Suprapubic skin (tissue), 4 donors: ENCODE results near the gene PRRC2B. TPM values are rescaled to one million over a fixed set of nuclear protein-coding genes. Genes with fewer than 3 reads are reported as not detected.
"Not testable (repeated sequence)": the region's sequence is repeated elsewhere in the genome, so short reads cannot be mapped to it uniquely, and the experiment has no call there.

Source experiments
- DNase-seq, 2 donors: peaks; one replicate each; pipeline ENCODE4 v3.0.0-alpha.2; 2019; ENCODE audit warnings: low spot score in 2 of 2
- H3K27ac ChIP-seq: fragments of 200-600 bp; sonication (generic); one replicate; pipeline ENCODE4 v1.5.1; 2019
- H3K27me3 ChIP-seq: fragments of 200-600 bp; sonication (generic); one replicate; pipeline ENCODE4 v1.5.1; 2019
- H3K36me3 ChIP-seq: fragments of 200-600 bp; sonication (generic); one replicate; pipeline ENCODE4 v1.5.1; 2019
- H3K4me1 ChIP-seq: fragments of 200-600 bp; sonication (generic); one replicate; pipeline ENCODE4 v1.5.1; 2019
- H3K4me3 ChIP-seq: fragments of 200-600 bp; sonication (generic); one replicate; pipeline ENCODE4 v1.5.1; 2019; ENCODE audit warnings: mild to moderate bottlenecking
- H3K9me3 ChIP-seq: fragments of 200-600 bp; sonication (generic); one replicate; pipeline ENCODE4 v1.5.1; 2019
- EP300 ChIP-seq: sonication (generic); formaldehyde crosslinking; IDR thresholded peaks from one replicate; pipeline ENCODE4 v1.6.1; 2017; ENCODE audit warnings: antibody characterized with exemption
- POLR2A ChIP-seq, 2 donors: fragments of 450-650 bp; IDR thresholded peaks; one replicate each; pipeline ENCODE4 v1.6.1; 2017; ENCODE audit warnings: antibody characterized with exemption in 2 of 2, mild to moderate bottlenecking in 2 of 2, moderate library complexity in 2 of 2
- POLR2AphosphoS5 ChIP-seq, 3 donors: sonication (generic); formaldehyde crosslinking; IDR thresholded peaks; one replicate each; pipeline ENCODE4 v1.6.1; 2017; ENCODE audit warnings: antibody characterized with exemption in 3 of 3
- WGBS: methylation state at CpG from one replicate; pipeline ENCODE4 v1.1.5; 2018; 5-methylcytosine and 5-hydroxymethylcytosine counted together
- total RNA-seq, 4 donors: library from RNA; depleted of rRNA; stranded (reverse); fragments of >200 nt; gene quantifications; one replicate each; pipeline ENCODE4 v1.1.0, GENCODE V29; 2016
- TF ChIP-seq, protein P1 (sequence below), 2 donors: fragments of 200-600 bp in 1 of 2; fragments of 450-650 bp in 1 of 2; sonication (generic) in 1 of 2; IDR thresholded peaks; one replicate each; pipeline ENCODE4 v1.5.1; 2016 to 2019; ENCODE audit warnings: antibody characterized with exemption in 2 of 2, mild to moderate bottlenecking in 1 of 2, moderate library complexity in 1 of 2

The PRRC2B gene
- total RNA-seq, 4 donors from 2014 or later = 153 to 286 (median 240) TPM

DNA sequence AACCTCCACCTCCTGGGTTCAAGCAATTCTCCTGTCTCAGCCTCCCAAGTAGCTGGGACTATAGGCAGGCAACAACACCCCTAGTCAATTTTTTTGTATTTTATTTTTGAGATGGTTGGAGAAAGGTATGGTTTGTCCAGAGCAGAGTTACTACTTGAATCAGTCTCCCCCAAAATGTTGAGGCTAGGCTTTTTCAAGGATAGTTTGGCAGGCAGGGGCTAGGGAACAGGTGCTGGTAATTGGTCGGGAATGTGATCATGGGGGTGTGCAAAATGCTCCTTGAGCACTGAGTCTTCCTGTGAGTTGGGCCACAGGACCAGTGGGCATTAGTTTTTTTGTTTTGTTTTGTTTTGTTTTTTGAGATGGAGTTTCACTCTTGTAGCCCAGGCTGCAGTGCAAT lies 28.3 kb upstream of the PRRC2B start:
- Histone ChIP-seq H3K27ac (no peak overlapping the region), H3K4me3 (no peak overlapping the region), H3K27me3 (no peaks in the 10 kb centered on the region), H3K9me3 (no peaks in the 10 kb centered on the region), H3K36me3 (no peaks in the 10 kb centered on the region), H3K4me1 (peaks cover 40% of the 10 kb centered on the region)
- DNase-seq = no peak
- TF ChIP-seq POLR2A (IDR thresholded peaks at IDR 0.05) (no peak), EP300 (no peak), POLR2AphosphoS5 (IDR thresholded peaks at IDR 0.05) (no peak)
- TF ChIP-seq, protein P1, sequence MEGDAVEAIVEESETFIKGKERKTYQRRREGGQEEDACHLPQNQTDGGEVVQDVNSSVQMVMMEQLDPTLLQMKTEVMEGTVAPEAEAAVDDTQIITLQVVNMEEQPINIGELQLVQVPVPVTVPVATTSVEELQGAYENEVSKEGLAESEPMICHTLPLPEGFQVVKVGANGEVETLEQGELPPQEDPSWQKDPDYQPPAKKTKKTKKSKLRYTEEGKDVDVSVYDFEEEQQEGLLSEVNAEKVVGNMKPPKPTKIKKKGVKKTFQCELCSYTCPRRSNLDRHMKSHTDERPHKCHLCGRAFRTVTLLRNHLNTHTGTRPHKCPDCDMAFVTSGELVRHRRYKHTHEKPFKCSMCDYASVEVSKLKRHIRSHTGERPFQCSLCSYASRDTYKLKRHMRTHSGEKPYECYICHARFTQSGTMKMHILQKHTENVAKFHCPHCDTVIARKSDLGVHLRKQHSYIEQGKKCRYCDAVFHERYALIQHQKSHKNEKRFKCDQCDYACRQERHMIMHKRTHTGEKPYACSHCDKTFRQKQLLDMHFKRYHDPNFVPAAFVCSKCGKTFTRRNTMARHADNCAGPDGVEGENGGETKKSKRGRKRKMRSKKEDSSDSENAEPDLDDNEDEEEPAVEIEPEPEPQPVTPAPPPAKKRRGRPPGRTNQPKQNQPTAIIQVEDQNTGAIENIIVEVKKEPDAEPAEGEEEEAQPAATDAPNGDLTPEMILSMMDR (IDR thresholded peaks at IDR 0.05) = no peak
- 100% methylated on average over 1 of the region's 1 CpG for WGBS

DNA sequence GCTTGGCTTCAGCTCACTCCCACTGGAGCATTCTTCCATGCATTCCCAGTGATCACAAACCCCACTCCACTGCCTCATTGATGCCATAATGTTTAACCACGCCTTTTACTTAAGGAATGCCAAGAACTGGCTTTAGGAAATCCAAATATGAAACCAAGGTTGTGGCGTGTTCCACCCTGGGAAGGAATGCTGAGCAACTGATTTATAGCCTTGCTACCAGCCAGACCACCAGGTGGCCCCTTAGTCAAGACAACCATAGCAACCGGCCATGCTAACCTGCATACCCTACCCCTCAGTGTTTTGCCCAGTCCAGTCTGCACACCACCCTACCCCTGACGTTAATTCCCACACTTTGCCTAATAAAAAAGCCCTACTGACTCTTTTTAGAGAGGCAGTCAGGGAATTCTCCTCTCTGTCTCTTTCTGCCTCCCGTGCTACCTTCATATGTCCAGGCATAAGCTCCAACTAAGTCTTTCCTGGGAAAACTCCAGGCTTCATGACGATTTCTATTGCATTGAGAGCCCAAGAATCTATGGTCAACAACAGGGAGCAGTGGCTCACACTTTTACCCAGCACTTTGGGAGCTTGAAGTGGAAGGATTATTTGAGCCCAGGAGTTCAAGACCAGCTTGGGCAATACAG lies 27.0 kb upstream of the PRRC2B start:
- 23% methylated on average over 6 of the region's 6 CpGs for WGBS
- H3K27ac ChIP-seq = peak overlapping the region; percentile 75
- no peaks in the 10 kb centered on the region for H3K36me3 ChIP-seq
- no peak for TF ChIP-seq POLR2A (IDR thresholded peaks at IDR 0.05)
- TF ChIP-seq EP300 = no peak
- TF ChIP-seq POLR2AphosphoS5 (IDR thresholded peaks at IDR 0.05) = no peak
- TF ChIP-seq, protein P1 (IDR thresholded peaks at IDR 0.05) = no peak
- no peak for DNase-seq
- H3K4me3 ChIP-seq = no peak overlapping the region
- no peaks in the 10 kb centered on the region for H3K9me3 ChIP-seq
- H3K4me1 ChIP-seq = peaks cover 37% of the 10 kb centered on the region
- H3K27me3 ChIP-seq = no peaks in the 10 kb centered on the region

DNA sequence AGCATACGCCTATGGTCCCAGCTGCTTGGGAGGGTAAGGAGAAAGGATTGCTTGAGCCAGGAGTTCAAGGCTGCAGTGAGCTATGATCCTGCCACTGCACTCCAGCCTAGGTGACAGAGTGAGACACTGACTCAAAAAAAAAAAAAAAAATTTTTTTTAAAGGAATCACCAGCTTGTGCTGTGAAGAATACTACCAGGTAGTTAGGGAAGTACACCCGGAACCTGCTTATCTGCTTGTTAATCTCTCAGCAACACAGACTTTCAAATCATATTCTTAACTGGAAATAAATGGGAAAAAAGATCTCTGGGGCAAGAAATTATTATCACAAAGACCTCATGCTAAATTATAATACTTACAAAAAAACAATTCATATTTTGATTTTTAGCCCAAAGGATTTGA lies 26.4 kb upstream of the PRRC2B start:
- H3K4me3 ChIP-seq = no peak overlapping the region
- no peaks in the 10 kb centered on the region for H3K9me3 ChIP-seq
- no peaks in the 10 kb centered on the region for H3K36me3 ChIP-seq
- H3K27ac ChIP-seq = peak overlapping the region; percentile 75
- 65% methylated on average over 2 of the region's 2 CpGs for WGBS
- TF ChIP-seq, protein P1 (IDR thresholded peaks at IDR 0.05) = no peak
- TF ChIP-seq POLR2AphosphoS5 (IDR thresholded peaks at IDR 0.05) = no peak
- TF ChIP-seq POLR2A (IDR thresholded peaks at IDR 0.05) = no peak
- TF ChIP-seq EP300 = no peak
- peaks cover 38% of the 10 kb centered on the region for H3K4me1 ChIP-seq
- DNase-seq = no peak
- H3K27me3 ChIP-seq = no peaks in the 10 kb centered on the region

DNA sequence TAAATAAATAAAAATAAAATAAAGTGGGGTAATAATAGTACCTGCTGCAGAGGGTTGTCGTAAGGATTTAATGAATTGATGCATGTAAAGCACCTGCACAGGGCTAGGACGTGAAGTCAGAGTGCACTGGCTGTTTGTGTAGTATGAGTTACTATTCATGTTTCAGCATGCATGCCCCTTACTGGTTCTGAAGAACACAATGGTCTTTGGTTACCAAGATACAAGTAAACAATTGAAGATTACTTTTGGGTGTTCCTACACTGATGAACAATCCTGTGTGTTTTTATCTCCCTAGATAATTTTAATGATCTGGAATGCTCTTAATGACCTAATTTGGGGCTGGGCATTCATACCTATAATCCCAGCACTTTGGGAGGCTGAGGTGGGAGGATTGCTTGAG lies 23.2 kb upstream of the PRRC2B start:
- no peak overlapping the region for H3K4me3 ChIP-seq
- 51% methylated on average over 2 of the region's 2 CpGs for WGBS
- no peak for DNase-seq
- H3K27me3 ChIP-seq = no peaks in the 10 kb centered on the region
- H3K27ac ChIP-seq = peak overlapping the region; percentile 78
- H3K4me1 ChIP-seq = peaks cover 44% of the 10 kb centered on the region
- H3K9me3 ChIP-seq = no peaks in the 10 kb centered on the region
- H3K36me3 ChIP-seq = no peaks in the 10 kb centered on the region
- TF ChIP-seq POLR2A (IDR thresholded peaks at IDR 0.05) (no peak), EP300 (no peak), POLR2AphosphoS5 (IDR thresholded peaks at IDR 0.05) (no peak)
- TF ChIP-seq, protein P1 (IDR thresholded peaks at IDR 0.05) = no peak

DNA sequence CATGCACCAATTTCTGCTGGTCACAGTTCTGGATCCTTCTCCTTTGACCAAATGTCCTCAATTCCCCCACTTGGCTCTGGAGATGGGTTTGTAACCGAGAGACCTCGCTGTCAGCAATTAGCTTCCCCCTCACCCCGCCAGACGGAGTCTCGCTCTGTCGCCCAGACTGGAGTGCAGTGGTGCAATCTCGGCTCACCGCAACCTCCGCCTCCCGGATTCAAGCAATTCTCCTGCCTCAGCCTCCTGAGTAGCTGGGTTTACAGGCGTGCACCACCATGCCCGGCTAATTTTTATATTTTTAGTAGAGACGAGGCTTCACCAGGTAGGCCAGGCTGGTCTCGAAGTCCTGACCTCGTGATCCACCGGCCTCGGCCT lies 21.3 kb upstream of the PRRC2B start:
- H3K9me3 ChIP-seq, H3K36me3 ChIP-seq, H3K27me3 ChIP-seq, DNase-seq: not testable (repeated sequence)
- Histone ChIP-seq H3K27ac (peak overlapping the region; percentile 94), H3K4me3 (peak overlapping the region; percentile 77), H3K4me1 (peaks cover 33% of the 10 kb centered on the region)
- 58% methylated on average over 17 of the region's 17 CpGs for WGBS

DNA sequence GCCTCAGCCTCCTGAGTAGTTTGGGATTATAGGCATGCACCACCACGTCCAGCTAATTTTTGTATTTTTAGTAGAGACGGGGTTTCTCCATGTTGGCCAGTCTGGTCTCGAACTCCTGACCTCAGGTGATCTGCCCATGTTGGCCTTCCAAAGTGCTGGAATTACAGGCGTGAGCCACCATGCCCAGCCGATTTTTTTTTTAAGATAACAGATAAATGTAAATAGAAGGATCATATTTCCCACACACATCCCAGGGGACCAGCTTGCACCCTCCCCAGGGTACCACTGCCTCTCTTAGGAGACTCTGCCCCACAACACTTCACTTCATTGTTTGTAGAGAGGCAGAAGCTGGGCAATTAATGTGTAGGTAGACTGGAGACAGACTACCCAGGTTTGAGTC lies 19.2 kb upstream of the PRRC2B start:
- DNase-seq, H3K27me3 ChIP-seq, H3K9me3 ChIP-seq, H3K27ac ChIP-seq, H3K36me3 ChIP-seq, H3K4me3 ChIP-seq: not testable (repeated sequence)
- 89% methylated on average over 5 of the region's 5 CpGs for WGBS
- H3K4me1 ChIP-seq = peaks cover 28% of the 10 kb centered on the region
